K562 (cell line): ENCODE data around the gene PDZD2. TPM values are rescaled to one million over a fixed set of nuclear protein-coding genes. Genes with fewer than 3 reads are reported as not detected.
"Not testable (repeated sequence)": the region's sequence is repeated elsewhere in the genome, so short reads cannot be mapped to it uniquely, and the experiment has no call there.

Experiments used
- ATAC-seq: fragments of 200-7000 bp; cut with Tn5 transposase; 3 replicates; pipeline ENCODE4 v1.9.1; 2020; ENCODE audit warnings: moderate library complexity
- BruUV-seq: library from RNA; stranded (reverse); fragments of 400-500 nt; replicated peaks from 2 replicates; lab custom pipeline; 2021; lab: Mats Ljungman, UMichigan
- CTCF ChIA-PET: fragments of 300-600 bp; formaldehyde crosslinking; extraction: SDS; loops from one replicate; lab custom pipeline; 2021; ENCODE audit warnings: low intra/inter-chr PET ratio; lab: Yijun Ruan, JAX
- POLR2A ChIA-PET: fragments of 300-600, 350-650 bp; sonication (Branson Sonifier 250); formaldehyde crosslinking; extraction: SDS; loops from one replicate; lab custom pipeline; 2021; ENCODE audit warnings: antibody characterized with exemption, inconsistent platforms; lab: Yijun Ruan, JAX
- DNase-seq, 4 experiments: peaks; one replicate each; pipeline versions ENCODE4 v3.0.0 to v3.0.0-alpha.2; 2011 to 2018; ENCODE audit warnings: low spot score in 3 of 4, mixed read lengths in 3 of 4; ENCODE audit errors: extremely low read depth in 1 of 4
- FAIRE-seq: peaks from 2 replicates; lab custom pipeline; 2011; peaks lifted over from hg19 to GRCh38; lab: Jason Lieb, UNC
- H2AFZ ChIP-seq: 2 replicates; pipeline ENCODE4 v1.6.0; 2011; ENCODE audit warnings: low read depth, low read length, control low read depth, inconsistent platforms
- H3K27ac ChIP-seq: fragments of 200-600 bp; 3 replicates; pipeline ENCODE4 v1.8.0; 2011; ENCODE audit warnings: low read depth, mild to moderate bottlenecking, control low read depth, inconsistent platforms, low read length, moderate library complexity, mixed read lengths; ENCODE audit errors: extremely low read depth
- H3K27me3 ChIP-seq, 2 experiments: fragments of 300-600 bp in 1 of 2; 2 replicates in 1 of 2; 3 replicates in 1 of 2; pipeline versions ENCODE4 v1.6.0 to v1.8.0; 2011; ENCODE audit warnings: inconsistent platforms in 2 of 2, low read length in 2 of 2, mild to moderate bottlenecking in 1 of 2, mixed read lengths in 1 of 2, moderate library complexity in 1 of 2; ENCODE audit not compliant: control insufficient read depth in 2 of 2, insufficient read depth in 2 of 2
- H3K36me3 ChIP-seq: fragments of 300-600 bp; 3 replicates; pipeline ENCODE4 v1.8.0; 2011; ENCODE audit warnings: mild to moderate bottlenecking, low read length, inconsistent platforms; ENCODE audit not compliant: control insufficient read depth, insufficient read depth
- H3K4me1 ChIP-seq, 2 experiments: fragments of 200-600 bp in 1 of 2; replicated peaks in 1 of 2; 2 replicates in 1 of 2; 3 replicates in 1 of 2; pipeline versions ENCODE4 v1.5.1 to v1.8.0; 2011; ENCODE audit warnings: inconsistent platforms in 2 of 2, low read length in 2 of 2, mild to moderate bottlenecking in 1 of 2, mixed read lengths in 1 of 2, moderate library complexity in 1 of 2; ENCODE audit not compliant: control insufficient read depth in 2 of 2, insufficient read depth in 2 of 2
- H3K4me2 ChIP-seq: 2 replicates; pipeline ENCODE4 v1.6.1; 2011; ENCODE audit warnings: low read length, control low read depth, inconsistent platforms, mixed read lengths; ENCODE audit not compliant: insufficient read depth
- H3K4me3 ChIP-seq: fragments of 200-600 bp; sonication (generic), shearing (Covaris generic); 2 replicates; pipeline ENCODE4 v1.5.1; 2016; ENCODE audit warnings: control low read depth, inconsistent platforms
- H3K79me2 ChIP-seq: fragments of 200-600 bp; 3 replicates; pipeline ENCODE4 v1.8.0; 2011; ENCODE audit warnings: low read length, inconsistent platforms; ENCODE audit not compliant: control insufficient read depth, insufficient read depth
- H3K9ac ChIP-seq, 2 experiments: 2 replicates each; pipeline versions ENCODE4 v1.6.0 to v1.6.1; 2011; ENCODE audit warnings: low read depth in 2 of 2, low read length in 2 of 2, control low read depth in 1 of 2, inconsistent platforms in 1 of 2, mild to moderate bottlenecking in 1 of 2, mixed read lengths in 1 of 2; ENCODE audit not compliant: insufficient read depth in 1 of 2
- H3K9me1 ChIP-seq: one replicate; pipeline ENCODE4 v1.6.0; 2011; ENCODE audit warnings: inconsistent platforms, mild to moderate bottlenecking, low read length, moderate library complexity; ENCODE audit not compliant: control insufficient read depth, insufficient read depth
- H3K9me3 ChIP-seq: replicated peaks from 2 replicates; pipeline ENCODE4 v1.5.1; 2011; ENCODE audit warnings: low read depth, low read length, inconsistent platforms; ENCODE audit not compliant: control insufficient read depth, insufficient read depth
- H4K20me1 ChIP-seq: replicated peaks from 2 replicates; pipeline ENCODE4 v1.6.1; 2011; ENCODE audit warnings: low read length, inconsistent platforms, mixed read lengths; ENCODE audit not compliant: control insufficient read depth, insufficient read depth
- TCF7 ChIP-seq: sonication (generic); IDR thresholded peaks from 2 replicates; pipeline ENCODE4 v1.6.1; 2016; ENCODE audit warnings: antibody characterized with exemption, borderline replicate concordance
- WGBS: fragments of 100-300 bp; shearing (Covaris generic); methylation state at CpG from one replicate; pipeline ENCODE4 v1.1.6; 2016; ENCODE audit warnings: low coverage, mixed read lengths; ENCODE audit not compliant: insufficient coverage; ENCODE audit errors: missing lambda C conversion rate; 5-methylcytosine and 5-hydroxymethylcytosine counted together
- in situ Hi-C: fragments of 300-500 bp; cut with MboI; formaldehyde crosslinking; loops from 4 replicates; pipeline ENCODE4 v1.15.0; 2018; ENCODE audit warnings: inconsistent platforms, mixed read lengths
- intact Hi-C: fragments of 100-400 bp; cut with micrococcal nuclease; formaldehyde crosslinking; loops from 2 replicates; pipeline ENCODE4 v1.14.2; 2022
- polyA plus RNA-seq, 8 experiments: library from polyadenylated mRNA; depleted of rRNA in 4 of 8; stranded (reverse) in 5 of 8; unstranded in 3 of 8; fragments of >200 nt; fragmentation: Nextera tagmentation in 2 of 8; fragmentation: Illumina TruSeq in 1 of 8; extraction: Ambion mirVana in 2 of 8; extraction: Trizol in 1 of 8; gene quantifications; 2 replicates each; pipeline versions ENCODE4 v1.2.1 to v1.2.3, GENCODE V29; 2011 to 2014; ENCODE audit warnings: inconsistent platforms in 1 of 8, missing spikeins in 1 of 8
- total RNA-seq, 7 experiments: library from RNA; depleted of rRNA in 6 of 7; stranded (reverse); fragments of >200 nt in 6 of 7; fragmentation: Illumina TruSeq in 2 of 7; extraction: Trizol in 2 of 7; gene quantifications; 2 replicates each; pipeline versions ENCODE4 v1.2.1 to v1.2.3, GENCODE V29; 2011 to 2021; ENCODE audit warnings: low replicate concordance in 1 of 7
- TF ChIP-seq, protein P1 (sequence below): fragments of 450-650 bp; IDR thresholded peaks from 2 replicates; pipeline ENCODE4 v1.6.1; 2016; ENCODE audit warnings: mild to moderate bottlenecking, moderate library complexity
- TF ChIP-seq, protein P2 (sequence below), 2 experiments: fragments of 450-650 bp; conservative IDR thresholded peaks; 2 replicates each; pipeline ENCODE4 v1.6.1; 2017; ENCODE audit warnings: mild to moderate bottlenecking in 2 of 2, moderate library complexity in 2 of 2

The PDZD2 gene
- total and polyA plus RNA-seq, 9 of the 15 experiments (the other 6 are each of a cell fraction or from before 2014, with no cell fraction given): 0.02 to 0.08 (median 0.04) TPM; not detected in 6

DNA sequence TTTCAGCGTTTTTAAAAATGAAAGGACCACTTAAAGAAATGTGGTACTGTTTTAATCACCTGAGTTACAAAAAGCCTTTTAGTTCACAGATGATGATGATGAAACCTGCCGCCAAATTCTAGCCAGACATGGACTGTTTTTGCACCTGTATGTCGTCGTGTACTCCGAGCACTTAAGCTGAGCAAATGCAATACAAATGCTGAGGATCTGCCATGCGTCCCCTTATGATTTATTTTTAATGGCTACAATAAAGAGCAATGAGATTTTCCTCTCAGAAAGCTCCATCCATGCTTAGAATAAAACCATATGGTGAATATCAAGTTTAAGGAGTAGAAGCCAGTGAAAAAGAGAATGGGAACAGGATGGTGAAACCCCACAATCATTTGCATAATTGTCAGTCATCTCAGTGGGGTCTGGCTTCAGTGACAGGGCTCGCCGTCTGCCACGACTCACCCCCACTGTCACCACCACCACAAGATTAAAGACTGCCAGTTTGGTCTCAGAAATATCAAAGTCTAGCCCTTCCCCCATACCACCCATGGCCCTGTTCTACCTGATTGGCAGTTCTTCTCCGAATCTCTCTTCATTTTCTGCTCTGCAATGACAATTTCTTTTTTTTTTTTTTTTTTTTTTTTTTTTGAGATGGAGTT lies 375.3 kb downstream of the PDZD2 start (continued):
- TF ChIP-seq, protein P1, sequence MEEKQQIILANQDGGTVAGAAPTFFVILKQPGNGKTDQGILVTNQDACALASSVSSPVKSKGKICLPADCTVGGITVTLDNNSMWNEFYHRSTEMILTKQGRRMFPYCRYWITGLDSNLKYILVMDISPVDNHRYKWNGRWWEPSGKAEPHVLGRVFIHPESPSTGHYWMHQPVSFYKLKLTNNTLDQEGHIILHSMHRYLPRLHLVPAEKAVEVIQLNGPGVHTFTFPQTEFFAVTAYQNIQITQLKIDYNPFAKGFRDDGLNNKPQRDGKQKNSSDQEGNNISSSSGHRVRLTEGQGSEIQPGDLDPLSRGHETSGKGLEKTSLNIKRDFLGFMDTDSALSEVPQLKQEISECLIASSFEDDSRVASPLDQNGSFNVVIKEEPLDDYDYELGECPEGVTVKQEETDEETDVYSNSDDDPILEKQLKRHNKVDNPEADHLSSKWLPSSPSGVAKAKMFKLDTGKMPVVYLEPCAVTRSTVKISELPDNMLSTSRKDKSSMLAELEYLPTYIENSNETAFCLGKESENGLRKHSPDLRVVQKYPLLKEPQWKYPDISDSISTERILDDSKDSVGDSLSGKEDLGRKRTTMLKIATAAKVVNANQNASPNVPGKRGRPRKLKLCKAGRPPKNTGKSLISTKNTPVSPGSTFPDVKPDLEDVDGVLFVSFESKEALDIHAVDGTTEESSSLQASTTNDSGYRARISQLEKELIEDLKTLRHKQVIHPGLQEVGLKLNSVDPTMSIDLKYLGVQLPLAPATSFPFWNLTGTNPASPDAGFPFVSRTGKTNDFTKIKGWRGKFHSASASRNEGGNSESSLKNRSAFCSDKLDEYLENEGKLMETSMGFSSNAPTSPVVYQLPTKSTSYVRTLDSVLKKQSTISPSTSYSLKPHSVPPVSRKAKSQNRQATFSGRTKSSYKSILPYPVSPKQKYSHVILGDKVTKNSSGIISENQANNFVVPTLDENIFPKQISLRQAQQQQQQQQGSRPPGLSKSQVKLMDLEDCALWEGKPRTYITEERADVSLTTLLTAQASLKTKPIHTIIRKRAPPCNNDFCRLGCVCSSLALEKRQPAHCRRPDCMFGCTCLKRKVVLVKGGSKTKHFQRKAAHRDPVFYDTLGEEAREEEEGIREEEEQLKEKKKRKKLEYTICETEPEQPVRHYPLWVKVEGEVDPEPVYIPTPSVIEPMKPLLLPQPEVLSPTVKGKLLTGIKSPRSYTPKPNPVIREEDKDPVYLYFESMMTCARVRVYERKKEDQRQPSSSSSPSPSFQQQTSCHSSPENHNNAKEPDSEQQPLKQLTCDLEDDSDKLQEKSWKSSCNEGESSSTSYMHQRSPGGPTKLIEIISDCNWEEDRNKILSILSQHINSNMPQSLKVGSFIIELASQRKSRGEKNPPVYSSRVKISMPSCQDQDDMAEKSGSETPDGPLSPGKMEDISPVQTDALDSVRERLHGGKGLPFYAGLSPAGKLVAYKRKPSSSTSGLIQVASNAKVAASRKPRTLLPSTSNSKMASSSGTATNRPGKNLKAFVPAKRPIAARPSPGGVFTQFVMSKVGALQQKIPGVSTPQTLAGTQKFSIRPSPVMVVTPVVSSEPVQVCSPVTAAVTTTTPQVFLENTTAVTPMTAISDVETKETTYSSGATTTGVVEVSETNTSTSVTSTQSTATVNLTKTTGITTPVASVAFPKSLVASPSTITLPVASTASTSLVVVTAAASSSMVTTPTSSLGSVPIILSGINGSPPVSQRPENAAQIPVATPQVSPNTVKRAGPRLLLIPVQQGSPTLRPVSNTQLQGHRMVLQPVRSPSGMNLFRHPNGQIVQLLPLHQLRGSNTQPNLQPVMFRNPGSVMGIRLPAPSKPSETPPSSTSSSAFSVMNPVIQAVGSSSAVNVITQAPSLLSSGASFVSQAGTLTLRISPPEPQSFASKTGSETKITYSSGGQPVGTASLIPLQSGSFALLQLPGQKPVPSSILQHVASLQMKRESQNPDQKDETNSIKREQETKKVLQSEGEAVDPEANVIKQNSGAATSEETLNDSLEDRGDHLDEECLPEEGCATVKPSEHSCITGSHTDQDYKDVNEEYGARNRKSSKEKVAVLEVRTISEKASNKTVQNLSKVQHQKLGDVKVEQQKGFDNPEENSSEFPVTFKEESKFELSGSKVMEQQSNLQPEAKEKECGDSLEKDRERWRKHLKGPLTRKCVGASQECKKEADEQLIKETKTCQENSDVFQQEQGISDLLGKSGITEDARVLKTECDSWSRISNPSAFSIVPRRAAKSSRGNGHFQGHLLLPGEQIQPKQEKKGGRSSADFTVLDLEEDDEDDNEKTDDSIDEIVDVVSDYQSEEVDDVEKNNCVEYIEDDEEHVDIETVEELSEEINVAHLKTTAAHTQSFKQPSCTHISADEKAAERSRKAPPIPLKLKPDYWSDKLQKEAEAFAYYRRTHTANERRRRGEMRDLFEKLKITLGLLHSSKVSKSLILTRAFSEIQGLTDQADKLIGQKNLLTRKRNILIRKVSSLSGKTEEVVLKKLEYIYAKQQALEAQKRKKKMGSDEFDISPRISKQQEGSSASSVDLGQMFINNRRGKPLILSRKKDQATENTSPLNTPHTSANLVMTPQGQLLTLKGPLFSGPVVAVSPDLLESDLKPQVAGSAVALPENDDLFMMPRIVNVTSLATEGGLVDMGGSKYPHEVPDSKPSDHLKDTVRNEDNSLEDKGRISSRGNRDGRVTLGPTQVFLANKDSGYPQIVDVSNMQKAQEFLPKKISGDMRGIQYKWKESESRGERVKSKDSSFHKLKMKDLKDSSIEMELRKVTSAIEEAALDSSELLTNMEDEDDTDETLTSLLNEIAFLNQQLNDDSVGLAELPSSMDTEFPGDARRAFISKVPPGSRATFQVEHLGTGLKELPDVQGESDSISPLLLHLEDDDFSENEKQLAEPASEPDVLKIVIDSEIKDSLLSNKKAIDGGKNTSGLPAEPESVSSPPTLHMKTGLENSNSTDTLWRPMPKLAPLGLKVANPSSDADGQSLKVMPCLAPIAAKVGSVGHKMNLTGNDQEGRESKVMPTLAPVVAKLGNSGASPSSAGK: no peak
- TF ChIP-seq TCF7: no peak
- TF ChIP-seq, protein P2, sequence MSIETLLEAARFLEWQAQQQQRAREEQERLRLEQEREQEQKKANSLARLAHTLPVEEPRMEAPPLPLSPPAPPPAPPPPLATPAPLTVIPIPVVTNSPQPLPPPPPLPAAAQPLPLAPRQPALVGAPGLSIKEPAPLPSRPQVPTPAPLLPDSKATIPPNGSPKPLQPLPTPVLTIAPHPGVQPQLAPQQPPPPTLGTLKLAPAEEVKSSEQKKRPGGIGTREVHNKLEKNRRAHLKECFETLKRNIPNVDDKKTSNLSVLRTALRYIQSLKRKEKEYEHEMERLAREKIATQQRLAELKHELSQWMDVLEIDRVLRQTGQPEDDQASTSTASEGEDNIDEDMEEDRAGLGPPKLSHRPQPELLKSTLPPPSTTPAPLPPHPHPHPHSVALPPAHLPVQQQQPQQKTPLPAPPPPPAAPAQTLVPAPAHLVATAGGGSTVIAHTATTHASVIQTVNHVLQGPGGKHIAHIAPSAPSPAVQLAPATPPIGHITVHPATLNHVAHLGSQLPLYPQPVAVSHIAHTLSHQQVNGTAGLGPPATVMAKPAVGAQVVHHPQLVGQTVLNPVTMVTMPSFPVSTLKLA (conservative IDR thresholded peaks at IDR 0.05): no peak

DNA sequence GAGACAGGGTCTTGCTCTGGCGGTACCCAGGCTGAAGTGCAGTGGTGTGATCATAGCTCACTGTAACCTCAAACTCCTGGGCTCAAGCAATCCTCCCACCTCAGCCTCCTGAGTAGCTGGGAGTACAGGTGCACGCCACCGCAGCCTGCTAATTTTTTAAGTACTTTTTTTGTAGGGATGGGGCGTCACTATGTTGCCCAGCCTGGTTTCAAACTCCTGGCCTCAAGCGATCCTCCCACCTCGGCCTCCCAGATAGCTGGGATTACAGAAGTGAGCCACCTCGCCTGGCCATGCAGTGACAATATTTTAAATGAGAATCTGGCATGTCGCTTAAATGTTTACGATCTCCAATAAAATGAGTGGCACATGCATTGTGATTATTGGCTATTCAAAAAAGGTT lies 376.3 kb downstream of the PDZD2 start:
- H3K27me3 ChIP-seq: peaks cover 18 to 36% of the 10 kb centered on the region in 2 experiments
- POLR2A ChIA-PET: interaction anchor here (0.7 kb wide), 1 partner anchor 15 kb away, joined by 3 read pairs; no protein-coding TSS in a partner anchor
- H2AFZ ChIP-seq, H3K4me2 ChIP-seq, H3K4me3 ChIP-seq, in situ Hi-C loops, H3K4me1 ChIP-seq, ATAC-seq, H3K9me1 ChIP-seq, H3K79me2 ChIP-seq, H4K20me1 ChIP-seq, intact Hi-C loops, H3K9ac ChIP-seq, DNase-seq, FAIRE-seq, H3K9me3 ChIP-seq, H3K27ac ChIP-seq, CTCF ChIA-PET, BruUV-seq, H3K36me3 ChIP-seq: not testable (repeated sequence)
- WGBS: 1% methylated on average over 9 of the region's 9 CpGs
